H1 (cell line): ENCODE data around the gene TRAF6. TPM values are rescaled to one million over a fixed set of nuclear protein-coding genes. Genes with fewer than 3 reads are reported as not detected.

ENCODE experiments used
- CTCF ChIA-PET: fragments of 300-600 bp; sonication (Branson Sonifier 250); formaldehyde crosslinking; loops from one replicate; lab custom pipeline; 2021; ENCODE audit not compliant: partially characterized antibody; lab: Charles Lee
- POLR2A ChIA-PET: fragments of 300-600 bp; sonication (Branson Sonifier 250); formaldehyde crosslinking; loops from one replicate; lab custom pipeline; 2021; ENCODE audit warnings: inconsistent platforms; ENCODE audit not compliant: partially characterized antibody; lab: Charles Lee
- DNase-seq, 2 experiments: peaks; one replicate each; pipeline versions ENCODE4 v3.0.0 to v3.0.0-alpha.2; 2010 to 2022; ENCODE audit warnings: low spot score in 2 of 2, low read depth in 1 of 2, mixed read lengths in 1 of 2
- FAIRE-seq: peaks from 2 replicates; lab custom pipeline; 2011; peaks lifted over from hg19 to GRCh38; lab: Jason Lieb, UNC
- H2AFZ ChIP-seq: 2 replicates; pipeline ENCODE4 v1.8.1; 2012; ENCODE audit warnings: low read length, inconsistent platforms
- H2AK5ac ChIP-seq: 2 replicates; pipeline ENCODE4 v1.6.1; 2013; ENCODE audit warnings: low read depth, low read length
- H2BK120ac ChIP-seq: replicated peaks from 2 replicates; pipeline ENCODE3; 2013; ENCODE audit warnings: low read depth, low read length, inconsistent platforms
- H2BK12ac ChIP-seq: 2 replicates; pipeline ENCODE4 v1.6.1; 2013; ENCODE audit warnings: low read depth, low read length
- H2BK15ac ChIP-seq: 2 replicates; pipeline ENCODE4 v1.6.1; 2013; ENCODE audit warnings: low read length
- H2BK20ac ChIP-seq: 2 replicates; pipeline ENCODE4 v1.6.1; 2013; ENCODE audit warnings: low read length
- H2BK5ac ChIP-seq: 2 replicates; pipeline ENCODE4 v1.6.1; 2013; ENCODE audit warnings: low read depth, low read length
- H3K14ac ChIP-seq: 2 replicates; pipeline ENCODE4 v1.6.1; 2013; ENCODE audit warnings: inconsistent platforms; ENCODE audit not compliant: insufficient read length
- H3K18ac ChIP-seq: 2 replicates; pipeline ENCODE4 v1.6.1; 2013; ENCODE audit warnings: low read length; ENCODE audit errors: extremely low read depth
- H3K23ac ChIP-seq: 2 replicates; pipeline ENCODE4 v1.6.1; 2013; ENCODE audit warnings: inconsistent platforms; ENCODE audit not compliant: insufficient read length
- H3K23me2 ChIP-seq: 2 replicates; pipeline ENCODE4 v1.6.1; 2013; ENCODE audit warnings: low read depth, low read length
- H3K27ac ChIP-seq: 2 replicates; pipeline ENCODE4 v1.6.1; 2011; ENCODE audit warnings: low read depth, low read length, inconsistent platforms
- H3K27me3 ChIP-seq, 4 experiments: replicated peaks in 1 of 4; 1 replicate in 1 of 4; 2 replicates in 3 of 4; pipeline versions ENCODE4 v1.6.1 to v1.8.1; 2011 to 2013; ENCODE audit warnings: low read length in 3 of 4, mild to moderate bottlenecking in 3 of 4, inconsistent platforms in 2 of 4, mixed read lengths in 2 of 4, moderate library complexity in 1 of 4; ENCODE audit not compliant: control insufficient read depth in 3 of 4, insufficient read depth in 3 of 4; ENCODE audit errors: extremely low read depth in 1 of 4
- H3K36me3 ChIP-seq, 4 experiments: 2 replicates each; pipeline versions ENCODE4 v1.6.1 to v1.8.1; 2011 to 2013; ENCODE audit warnings: mild to moderate bottlenecking in 4 of 4, low read length in 3 of 4, moderate library complexity in 2 of 4, control low read depth in 1 of 4, inconsistent platforms in 1 of 4; ENCODE audit not compliant: insufficient read depth in 4 of 4, control insufficient read depth in 2 of 4
- H3K4ac ChIP-seq: replicated peaks from 2 replicates; pipeline ENCODE3; 2013; ENCODE audit warnings: low read length, low read depth, mixed read lengths, inconsistent platforms; ENCODE audit not compliant: insufficient read length
- H3K4me1 ChIP-seq, 4 experiments: replicated peaks in 1 of 4; 1 replicate in 1 of 4; 2 replicates in 3 of 4; pipeline versions ENCODE4 v1.6.1 to v1.8.1; 2011 to 2013; ENCODE audit warnings: low read length in 3 of 4, inconsistent platforms in 2 of 4, mixed read lengths in 1 of 4; ENCODE audit not compliant: insufficient read depth in 4 of 4, control insufficient read depth in 3 of 4
- H3K4me2 ChIP-seq, 2 experiments: 2 replicates each; pipeline versions ENCODE4 v1.6.1 to v1.8.1; 2011 to 2013; ENCODE audit warnings: low read depth in 2 of 2, low read length in 2 of 2, control low read depth in 1 of 2, inconsistent platforms in 1 of 2, mild to moderate bottlenecking in 1 of 2; ENCODE audit not compliant: insufficient read depth in 1 of 2
- H3K4me3 ChIP-seq, 4 experiments: fragments of 200-600, 300-600 bp in 1 of 4; sonication (generic), shearing (Covaris generic), sonication (Bioruptor Twin) in 1 of 4; 2 replicates each; pipeline versions ENCODE4 v1.5.1 to v1.8.1; 2011 to 2016; ENCODE audit warnings: low read length in 4 of 4, low read depth in 3 of 4, control low read depth in 2 of 4, inconsistent platforms in 2 of 4, mild to moderate bottlenecking in 2 of 4, mixed read lengths in 1 of 4, moderate library complexity in 1 of 4; ENCODE audit not compliant: insufficient read depth in 2 of 4; ENCODE audit errors: extremely low read depth in 1 of 4
- H3K56ac ChIP-seq: replicated peaks from 2 replicates; pipeline ENCODE3; 2013; ENCODE audit warnings: low read depth, mild to moderate bottlenecking, mixed read lengths, low read length, inconsistent platforms; ENCODE audit not compliant: insufficient read length
- H3K79me1 ChIP-seq: 2 replicates; pipeline ENCODE4 v1.6.1; 2013; ENCODE audit warnings: low read depth, low read length, control low read depth
- H3K79me2 ChIP-seq, 2 experiments: 2 replicates each; pipeline versions ENCODE4 v1.6.1 to v1.8.1; 2012 to 2013; ENCODE audit warnings: low read length in 2 of 2, mild to moderate bottlenecking in 2 of 2, inconsistent platforms in 1 of 2; ENCODE audit not compliant: insufficient read depth in 2 of 2, control insufficient read depth in 1 of 2
- H3K9ac ChIP-seq, 4 experiments: replicated peaks in 1 of 4; 1 replicate in 1 of 4; 2 replicates in 3 of 4; pipeline versions ENCODE4 v1.6.1 to v1.8.1; 2011 to 2013; ENCODE audit warnings: low read depth in 3 of 4, low read length in 3 of 4, control low read depth in 2 of 4, mild to moderate bottlenecking in 2 of 4, moderate library complexity in 2 of 4, inconsistent platforms in 1 of 4; ENCODE audit errors: extremely low read depth in 1 of 4
- H3K9me3 ChIP-seq, 2 experiments: 2 replicates each; pipeline versions ENCODE4 v1.6.1 to v1.8.1; 2012 to 2013; ENCODE audit warnings: mild to moderate bottlenecking in 2 of 2, moderate library complexity in 2 of 2, control low read depth in 1 of 2, inconsistent platforms in 1 of 2, low read depth in 1 of 2, low read length in 1 of 2, mixed read lengths in 1 of 2; ENCODE audit not compliant: insufficient read depth in 2 of 2
- H4K20me1 ChIP-seq, 2 experiments: replicated peaks in 1 of 2; 2 replicates each; pipeline versions ENCODE3 to v1.8.1; 2011 to 2013; ENCODE audit warnings: inconsistent platforms in 2 of 2, low read length in 2 of 2, mild to moderate bottlenecking in 1 of 2; ENCODE audit not compliant: insufficient read depth in 2 of 2, control insufficient read depth in 1 of 2
- H4K5ac ChIP-seq: 2 replicates; pipeline ENCODE4 v1.6.1; 2013; ENCODE audit warnings: low read length, low read depth, mixed read lengths, inconsistent platforms; ENCODE audit not compliant: insufficient read length
- H4K8ac ChIP-seq: 2 replicates; pipeline ENCODE4 v1.8.0; 2013; ENCODE audit warnings: mild to moderate bottlenecking, moderate library complexity, low read length, inconsistent platforms; ENCODE audit not compliant: insufficient read depth; ENCODE audit errors: extremely low read depth
- H4K91ac ChIP-seq: replicated peaks from 2 replicates; pipeline ENCODE3; 2013; ENCODE audit warnings: low read length, mixed read lengths, inconsistent platforms; ENCODE audit not compliant: insufficient read length
- ASH2L ChIP-seq: fragments of 200-600, 300-600 bp; sonication (generic); IDR thresholded peaks from one replicate; pipeline ENCODE4 v1.7.1; 2017; ENCODE audit warnings: low read length
- BCL11A ChIP-seq, 2 experiments: IDR thresholded peaks; one replicate each; pipeline ENCODE4 v1.6.1; 2011; ENCODE audit warnings: low read depth in 2 of 2, low read length in 2 of 2, mild to moderate bottlenecking in 2 of 2
- CBX8 ChIP-seq: fragments of 300-800, 300-1000 bp; sonication (generic); IDR thresholded peaks from 2 replicates; pipeline ENCODE4 v1.7.1; 2016; ENCODE audit warnings: low read depth, low read length, borderline replicate concordance
- CEBPB ChIP-seq: IDR thresholded peaks from 2 replicates; pipeline ENCODE4 v1.6.1; 2012; ENCODE audit warnings: low read depth, low read length
- CHD2 ChIP-seq: IDR thresholded peaks from 2 replicates; pipeline ENCODE4 v1.6.1; 2012; ENCODE audit warnings: low read length, improper control_type of control experiment
- FOSL1 ChIP-seq: IDR thresholded peaks from 2 replicates; pipeline ENCODE4 v1.6.1; 2011; ENCODE audit warnings: mild to moderate bottlenecking, low read depth, low read length, moderate library complexity; ENCODE audit not compliant: insufficient read depth
- JUND ChIP-seq: IDR thresholded peaks from 2 replicates; pipeline ENCODE4 v1.6.1; 2011; ENCODE audit warnings: mild to moderate bottlenecking, improper control_type of control experiment, low read length
- KDM1A ChIP-seq: fragments of 200-600, 300-600 bp; sonication (generic); IDR thresholded peaks from 2 replicates; pipeline ENCODE4 v1.7.1; 2016; ENCODE audit warnings: mild to moderate bottlenecking, low read length, borderline replicate concordance
- KDM5A ChIP-seq: fragments of 200-600 bp; IDR thresholded peaks from 2 replicates; pipeline ENCODE4 v1.7.1; 2012; ENCODE audit warnings: mild to moderate bottlenecking, low read length, inconsistent platforms, mixed read lengths
- NANOG ChIP-seq: IDR thresholded peaks from 2 replicates; pipeline ENCODE4 v1.6.1; 2011; ENCODE audit warnings: low read length, low read depth, mild to moderate bottlenecking, inconsistent platforms; ENCODE audit not compliant: insufficient read depth, poor library complexity, severe bottlenecking
- POLR2AphosphoS5 ChIP-seq: IDR thresholded peaks from 2 replicates; pipeline ENCODE4 v1.6.1; 2011; ENCODE audit warnings: low read depth, low read length
- TAF7 ChIP-seq: optimal IDR thresholded peaks from 2 replicates; pipeline ENCODE3; 2011; ENCODE audit warnings: low read depth, mild to moderate bottlenecking, inconsistent platforms, low read length, moderate library complexity, borderline replicate concordance
- YY1 ChIP-seq: IDR thresholded peaks from 2 replicates; pipeline ENCODE4 v1.6.1; 2011; ENCODE audit warnings: low read depth, mild to moderate bottlenecking, low read length
- ZNF274 ChIP-seq: IDR thresholded peaks from 2 replicates; pipeline ENCODE4 v1.7.0; 2012; ENCODE audit warnings: low read length, borderline replicate concordance; ENCODE audit errors: extremely low read depth
- WGBS, 2 experiments: shearing (Covaris generic) in 1 of 2; methylation state at CpG; one replicate each; pipeline versions ENCODE4 v1.1.6 to v1.1.7; 2013 to 2015; ENCODE audit warnings: low lambda C conversion rate in 2 of 2, mixed read lengths in 2 of 2, inconsistent platforms in 1 of 2, low coverage in 1 of 2, missing lambda C conversion rate in 1 of 2; ENCODE audit not compliant: insufficient replicate concordance in 2 of 2, insufficient coverage in 1 of 2, insufficient read length in 1 of 2; ENCODE audit errors: extremely low coverage in 1 of 2, missing lambda C conversion rate in 1 of 2; 5-methylcytosine and 5-hydroxymethylcytosine counted together
- polyA plus RNA-seq, 7 experiments: library from polyadenylated mRNA; depleted of rRNA in 3 of 7; stranded (reverse) in 5 of 7; unstranded in 2 of 7; fragments of >200 nt in 5 of 7; fragments of 200-250 nt in 2 of 7; gene quantifications; 1 replicate in 5 of 7; 2 replicates in 1 of 7; 4 replicates in 1 of 7; pipeline versions ENCODE4 v1.2.1 to v1.2.3, GENCODE V29; 2011 to 2013; ENCODE audit warnings: missing spikeins in 2 of 7, mixed read lengths in 2 of 7
- total RNA-seq: library from RNA; stranded (reverse); fragmentation: NEBNext Ultra II Directional; extraction: Animal tissue kit (Norgen Biotek cat#: 25700); gene quantifications from 2 replicates; pipeline ENCODE4 v1.2.1, GENCODE V29; 2021
- TF ChIP-seq, protein P1 (sequence below): IDR thresholded peaks from 2 replicates; pipeline ENCODE4 v1.6.1; 2011; ENCODE audit warnings: low read depth, mild to moderate bottlenecking, low read length; ENCODE audit not compliant: insufficient read depth

Gene TRAF6
- total and polyA plus RNA-seq, 2 of the 8 experiments (the other 6 are each of a cell fraction or from before 2014, with no cell fraction given), result 4.6 to 8.8 TPM

- Histone ChIP-seq H2BK12ac (no peak overlapping the region), H3K27me3 (no peaks in the 10 kb centered on the region), H3K4me2 (no peak overlapping the region), H3K9ac (no peak overlapping the region), H2AK5ac (no peak overlapping the region), H3K27ac (no peak overlapping the region), H3K4ac (no peak overlapping the region), H4K5ac (no peak overlapping the region), H4K8ac (no peak overlapping the region), H3K4me3 (no peak overlapping the region), H4K20me1 (no peaks in the 10 kb centered on the region), H2BK5ac (no peak overlapping the region), H3K79me2 (no peaks in the 10 kb centered on the region), H3K18ac (no peak overlapping the region), H3K9me3 (no peaks in the 10 kb centered on the region), H2BK20ac (no peak overlapping the region), H2BK15ac (no peak overlapping the region), H3K23ac (no peak overlapping the region), H2BK120ac (no peak overlapping the region), H3K4me1 (peaks cover 0 to 4% (median under 1%) of the 10 kb centered on the region in 4 experiments; a peak in 1 of 7 replicates), H3K23me2 (no peaks in the 10 kb centered on the region), H3K79me1 (no peaks in the 10 kb centered on the region), H3K36me3 (0 out of 8 replicates have a peak, but pooled peaks cover 0 to 2% (median 0%) of the 10 kb centered on the region in 4 experiments), H4K91ac (no peak overlapping the region), H3K14ac (no peak overlapping the region), H2AFZ (no peak overlapping the region), H3K56ac (no peak overlapping the region)
- FAIRE-seq, result no peak
- 96% methylated on average over 3 of the region's 3 CpGs; no CpG with 5 or more reads in 1 of the 2 experiments for WGBS, 2 experiments
- CTCF ChIA-PET, result interaction anchor here (0.8 to 8.8 kb wide), 9 partner anchors 11 to 175 kb away, joined by 3 to 92 read pairs (median 10); partner anchors contain the start of gene COMMD9
- DNase-seq, result no peak
- POLR2A ChIA-PET, result interaction anchor here (1.3 kb wide), 1 partner anchor 126 kb away, joined by 3 read pairs; no protein-coding TSS in a partner anchor
- TF ChIP-seq TAF7, result no peak
- no peak for TF ChIP-seq BCL11A (IDR thresholded peaks at IDR 0.05; ENCODE audit: low read depth in 2 of 2, low read length in 2 of 2)
- no peak for TF ChIP-seq CHD2
- no peak for TF ChIP-seq KDM5A
- TF ChIP-seq POLR2AphosphoS5, result no peak
- no peak for TF ChIP-seq KDM1A
- TF ChIP-seq, protein P1, sequence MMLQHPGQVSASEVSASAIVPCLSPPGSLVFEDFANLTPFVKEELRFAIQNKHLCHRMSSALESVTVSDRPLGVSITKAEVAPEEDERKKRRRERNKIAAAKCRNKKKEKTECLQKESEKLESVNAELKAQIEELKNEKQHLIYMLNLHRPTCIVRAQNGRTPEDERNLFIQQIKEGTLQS, result no peak
- TF ChIP-seq NANOG, result no peak
- no peak for TF ChIP-seq JUND
- no peak for TF ChIP-seq ASH2L
- no peak for TF ChIP-seq CBX8
- TF ChIP-seq CEBPB, result no peak
- TF ChIP-seq YY1, result no peak
- TF ChIP-seq ZNF274, result no peak
- no peak for TF ChIP-seq FOSL1
Measured at GRCh38 chr11:36467012-36467411, 43.1 kb downstream of the TRAF6 start.
